Hepatocyte (in vitro differentiated cells): Measurements from ENCODE around the gene HES4.

ENCODE experiments used
- EZH2 ChIP-seq: fragments of 200-600 bp; sonication (generic); IDR thresholded peaks from 2 replicates; pipeline ENCODE4 v1.6.1; 2016; ENCODE audit warnings: antibody characterized with exemption, mild to moderate bottlenecking, borderline replicate concordance
- TF ChIP-seq, protein P1 (sequence below): fragments of 200-600 bp; sonication (generic); IDR thresholded peaks from 2 replicates; pipeline ENCODE4 v1.5.1; 2016; ENCODE audit warnings: antibody characterized with exemption, mild to moderate bottlenecking; ENCODE audit not compliant: poor library complexity

DNA sequence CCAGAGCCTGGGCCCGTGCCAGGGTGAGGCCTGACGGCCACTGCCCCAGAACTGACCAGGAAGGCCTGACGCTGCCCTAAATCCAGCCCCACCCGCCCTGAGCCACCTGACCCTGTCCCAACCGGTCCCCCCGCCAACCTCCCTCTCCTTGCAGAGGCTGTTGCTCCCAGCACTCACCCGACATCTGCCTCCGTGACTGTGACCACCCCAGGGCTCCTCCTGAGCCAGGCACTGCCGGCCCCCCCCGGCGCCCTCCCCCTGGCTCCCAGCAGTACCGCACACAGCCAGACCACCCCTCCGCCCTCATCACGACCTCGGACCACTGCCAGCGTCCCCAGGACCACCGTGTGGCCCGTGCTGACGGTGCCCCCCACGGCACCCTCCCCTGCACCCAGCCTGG is 46.3 kb upstream of the HES4 start:
- TF ChIP-seq, protein P1, sequence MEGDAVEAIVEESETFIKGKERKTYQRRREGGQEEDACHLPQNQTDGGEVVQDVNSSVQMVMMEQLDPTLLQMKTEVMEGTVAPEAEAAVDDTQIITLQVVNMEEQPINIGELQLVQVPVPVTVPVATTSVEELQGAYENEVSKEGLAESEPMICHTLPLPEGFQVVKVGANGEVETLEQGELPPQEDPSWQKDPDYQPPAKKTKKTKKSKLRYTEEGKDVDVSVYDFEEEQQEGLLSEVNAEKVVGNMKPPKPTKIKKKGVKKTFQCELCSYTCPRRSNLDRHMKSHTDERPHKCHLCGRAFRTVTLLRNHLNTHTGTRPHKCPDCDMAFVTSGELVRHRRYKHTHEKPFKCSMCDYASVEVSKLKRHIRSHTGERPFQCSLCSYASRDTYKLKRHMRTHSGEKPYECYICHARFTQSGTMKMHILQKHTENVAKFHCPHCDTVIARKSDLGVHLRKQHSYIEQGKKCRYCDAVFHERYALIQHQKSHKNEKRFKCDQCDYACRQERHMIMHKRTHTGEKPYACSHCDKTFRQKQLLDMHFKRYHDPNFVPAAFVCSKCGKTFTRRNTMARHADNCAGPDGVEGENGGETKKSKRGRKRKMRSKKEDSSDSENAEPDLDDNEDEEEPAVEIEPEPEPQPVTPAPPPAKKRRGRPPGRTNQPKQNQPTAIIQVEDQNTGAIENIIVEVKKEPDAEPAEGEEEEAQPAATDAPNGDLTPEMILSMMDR: no peak
- TF ChIP-seq EZH2: no peak
